GM12801 (cell line): Measurements from ENCODE around the gene DVL3.

Source experiments
- CTCF ChIP-seq: IDR thresholded peaks from one replicate; pipeline ENCODE4 v1.5.1; 2011; ENCODE audit warnings: control low read depth; ENCODE audit not compliant: insufficient read length; ENCODE audit errors: extremely low read depth

Gene DVL3

GRCh38 chr3:184144505-184144904, 10.7 kb upstream of the DVL3 start:
- TF ChIP-seq CTCF = no peak

GRCh38 chr3:184145111-184145524, 10.1 kb upstream of the DVL3 start:
- TF ChIP-seq CTCF = no peak

GRCh38 chr3:184145751-184146270, 9.4 kb upstream of the DVL3 start:
- TF ChIP-seq CTCF = no peak

GRCh38 chr3:184148076-184148475, 7.1 kb upstream of the DVL3 start:
- no peak for TF ChIP-seq CTCF

GRCh38 chr3:184149123-184149522, 6.1 kb upstream of the DVL3 start:
- TF ChIP-seq CTCF = no peak

GRCh38 chr3:184155644-184156521, 706 bp downstream of the DVL3 start:
- no peak for TF ChIP-seq CTCF

GRCh38 chr3:184156522-184156955, 1.4 kb downstream of the DVL3 start:
- TF ChIP-seq CTCF = no peak
